ENCODE measurements around the gene MEIS2. TPM values are rescaled to one million over a fixed set of nuclear protein-coding genes. Genes with fewer than 3 reads are reported as not detected.
A peak's percentile ranks its signal among the peaks of the same experiment; 100 is the strongest.

The MEIS2 gene
- total RNA-seq (10 to 100 TPM; 40.1 to 63.8 TPM), polyA plus RNA-seq (ENCODE audit: insufficient read length in 2 of 2) (100 to 1,000 TPM in 1 of 2 donors, 10 to 100 TPM in 1; 80.1 to 119 TPM)
- long read RNA-seq, donor 1, full-length matches to known transcripts = 5 of 10 reads
- long read RNA-seq, donor 1, partial matches to known transcripts = 0 of 10 reads
- long read RNA-seq, donor 1, other reads (novel, unspliced or antisense) = 5 of 10 reads
- long read RNA-seq, donor 2, full-length matches to known transcripts = 3 of 3 reads
- long read RNA-seq, donor 2, partial matches to known transcripts = 0 of 3 reads
- long read RNA-seq, donor 2, other reads (novel, unspliced or antisense) = 0 of 3 reads
- long read RNA-seq, donor 3, partial matches to known transcripts = 0 of 6 reads
- long read RNA-seq, donor 3, other reads (novel, unspliced or antisense) = 0 of 6 reads
- long read RNA-seq, donor 4, partial matches to known transcripts = 0 of 7 reads
- long read RNA-seq, donor 4, other reads (novel, unspliced or antisense) = 5 of 7 reads

GRCh38 chr15:37100109-37100965 is at the start of gene MEIS2:
Gene MEIS2 (minus strand): TSS chr15:37100549. CDS start chr15:37099466, 1,083 bp downstream.
- peak in 4 of 6 donors; percentile 80 to 98 (median 91) for DNase-seq (ENCODE audit: low read depth in 4 of 6, low spot score in 6 of 6)
- 0% methylated on average over 28 of the region's 67 CpGs for WGBS (ENCODE audit: insufficient coverage)
- Histone ChIP-seq H3K27ac (ENCODE audit: low read depth, low read length) (peak within 1 kb of the TSS; percentile 98), H3K27me3 (ENCODE audit: control insufficient read depth, insufficient read depth, low read length) (peaks cover 89% of the 10 kb centered on the region), H3K4me3 (ENCODE audit: low read depth, low read length) (peak within 1 kb of the TSS; percentile 93), H3K36me3 (ENCODE audit: control insufficient read depth, insufficient read depth, low read length) (peaks cover 3% of the 10 kb centered on the region), H3K4me1 (ENCODE audit: control insufficient read depth, insufficient read depth, low read length) (peaks cover 49% of the 10 kb centered on the region), H3K9me3 (ENCODE audit: control insufficient read depth, insufficient read depth, low read length) (no peaks in the 10 kb centered on the region)

- no peak overlapping the region for H3K4me3 ChIP-seq (ENCODE audit: low read depth, low read length)
- DNase-seq (ENCODE audit: low read depth in 4 of 6, low spot score in 6 of 6) = no peak
These were observed 48.8 kb upstream of the MEIS2 start for GRCh38 chr15:37149146-37149545.

GRCh38 chr15:37148714-37149113 is 48.4 kb upstream of the MEIS2 start:
- WGBS (ENCODE audit: insufficient coverage) = no CpG with 5 or more reads among the region's 3 CpGs
- DNase-seq (ENCODE audit: low read depth in 4 of 6, low spot score in 6 of 6) = peak in 1 of 6 donors; percentile 22

More at GRCh38 chr15:37149146-37149545, 48.8 kb upstream of the MEIS2 start:
- no peak overlapping the region for H3K27ac ChIP-seq (ENCODE audit: low read depth, low read length)
- no peaks in the 10 kb centered on the region for H3K27me3 ChIP-seq (ENCODE audit: control insufficient read depth, insufficient read depth, low read length)
- no peaks in the 10 kb centered on the region for H3K9me3 ChIP-seq (ENCODE audit: control insufficient read depth, insufficient read depth, low read length)
- H3K36me3 ChIP-seq (ENCODE audit: control insufficient read depth, insufficient read depth, low read length) = no peaks in the 10 kb centered on the region
- H3K4me1 ChIP-seq (ENCODE audit: control insufficient read depth, insufficient read depth, low read length) = no peaks in the 10 kb centered on the region

GRCh38 chr15:37143351-37143750 is 43.0 kb upstream of the MEIS2 start:
- DNase-seq (ENCODE audit: low read depth in 4 of 6, low spot score in 6 of 6) = no peak
- Histone ChIP-seq H3K36me3 (ENCODE audit: control insufficient read depth, insufficient read depth, low read length) (no peaks in the 10 kb centered on the region), H3K9me3 (ENCODE audit: control insufficient read depth, insufficient read depth, low read length) (no peaks in the 10 kb centered on the region), H3K4me3 (ENCODE audit: low read depth, low read length) (no peak overlapping the region), H3K27ac (ENCODE audit: low read depth, low read length) (no peak overlapping the region), H3K4me1 (ENCODE audit: control insufficient read depth, insufficient read depth, low read length) (no peaks in the 10 kb centered on the region), H3K27me3 (ENCODE audit: control insufficient read depth, insufficient read depth, low read length) (no peaks in the 10 kb centered on the region)

More at GRCh38 chr15:37148714-37149113, 48.4 kb upstream of the MEIS2 start:
- Histone ChIP-seq H3K27me3 (ENCODE audit: control insufficient read depth, insufficient read depth, low read length) (no peaks in the 10 kb centered on the region), H3K4me3 (ENCODE audit: low read depth, low read length) (no peak overlapping the region), H3K27ac (ENCODE audit: low read depth, low read length) (no peak overlapping the region), H3K4me1 (ENCODE audit: control insufficient read depth, insufficient read depth, low read length) (no peaks in the 10 kb centered on the region), H3K9me3 (ENCODE audit: control insufficient read depth, insufficient read depth, low read length) (no peaks in the 10 kb centered on the region), H3K36me3 (ENCODE audit: control insufficient read depth, insufficient read depth, low read length) (no peaks in the 10 kb centered on the region)

- H3K27ac ChIP-seq (ENCODE audit: low read depth, low read length) = no peak overlapping the region
- DNase-seq (ENCODE audit: low read depth in 4 of 6, low spot score in 6 of 6) = no peak
- H3K9me3 ChIP-seq (ENCODE audit: control insufficient read depth, insufficient read depth, low read length) = no peaks in the 10 kb centered on the region
- H3K4me3 ChIP-seq (ENCODE audit: low read depth, low read length) = no peak overlapping the region
- H3K36me3 ChIP-seq (ENCODE audit: control insufficient read depth, insufficient read depth, low read length) = no peaks in the 10 kb centered on the region
- H3K4me1 ChIP-seq (ENCODE audit: control insufficient read depth, insufficient read depth, low read length) = no peaks in the 10 kb centered on the region
- no peaks in the 10 kb centered on the region for H3K27me3 ChIP-seq (ENCODE audit: control insufficient read depth, insufficient read depth, low read length)
These were observed 42.0 kb upstream of the MEIS2 start for GRCh38 chr15:37142371-37142770.

GRCh38 chr15:37140531-37141058 is 40.2 kb upstream of the MEIS2 start:
- Histone ChIP-seq H3K27ac (ENCODE audit: low read depth, low read length) (no peak overlapping the region), H3K9me3 (ENCODE audit: control insufficient read depth, insufficient read depth, low read length) (no peaks in the 10 kb centered on the region), H3K36me3 (ENCODE audit: control insufficient read depth, insufficient read depth, low read length) (no peaks in the 10 kb centered on the region), H3K4me1 (ENCODE audit: control insufficient read depth, insufficient read depth, low read length) (no peaks in the 10 kb centered on the region), H3K27me3 (ENCODE audit: control insufficient read depth, insufficient read depth, low read length) (no peaks in the 10 kb centered on the region), H3K4me3 (ENCODE audit: low read depth, low read length) (no peak overlapping the region)
- DNase-seq (ENCODE audit: low read depth in 4 of 6, low spot score in 6 of 6) = no peak
- WGBS (ENCODE audit: insufficient coverage) = no CpG with 5 or more reads among the region's 3 CpGs

GRCh38 chr15:37138591-37139215 is 38.4 kb upstream of the MEIS2 start:
- Histone ChIP-seq H3K4me3 (ENCODE audit: low read depth, low read length) (no peak overlapping the region), H3K27ac (ENCODE audit: low read depth, low read length) (no peak overlapping the region), H3K36me3 (ENCODE audit: control insufficient read depth, insufficient read depth, low read length) (no peaks in the 10 kb centered on the region), H3K9me3 (ENCODE audit: control insufficient read depth, insufficient read depth, low read length) (no peaks in the 10 kb centered on the region), H3K4me1 (ENCODE audit: control insufficient read depth, insufficient read depth, low read length) (no peaks in the 10 kb centered on the region), H3K27me3 (ENCODE audit: control insufficient read depth, insufficient read depth, low read length) (no peaks in the 10 kb centered on the region)
- DNase-seq (ENCODE audit: low read depth in 4 of 6, low spot score in 6 of 6) = no peak
- 81% methylated on average over 3 of the region's 5 CpGs for WGBS (ENCODE audit: insufficient coverage)

GRCh38 chr15:37137221-37137620 is 36.9 kb upstream of the MEIS2 start:
- WGBS (ENCODE audit: insufficient coverage) = no CpG with 5 or more reads among the region's 2 CpGs
- Histone ChIP-seq H3K27ac (ENCODE audit: low read depth, low read length) (no peak overlapping the region), H3K36me3 (ENCODE audit: control insufficient read depth, insufficient read depth, low read length) (no peaks in the 10 kb centered on the region)

GRCh38 chr15:37136666-37137065 is 36.3 kb upstream of the MEIS2 start:
- no peaks in the 10 kb centered on the region for H3K27me3 ChIP-seq (ENCODE audit: control insufficient read depth, insufficient read depth, low read length)
- no peaks in the 10 kb centered on the region for H3K36me3 ChIP-seq (ENCODE audit: control insufficient read depth, insufficient read depth, low read length)
- no peak overlapping the region for H3K4me3 ChIP-seq (ENCODE audit: low read depth, low read length)
- H3K27ac ChIP-seq (ENCODE audit: low read depth, low read length) = no peak overlapping the region
- no peak for DNase-seq (ENCODE audit: low read depth in 4 of 6, low spot score in 6 of 6)
- no peaks in the 10 kb centered on the region for H3K4me1 ChIP-seq (ENCODE audit: control insufficient read depth, insufficient read depth, low read length)
- H3K9me3 ChIP-seq (ENCODE audit: control insufficient read depth, insufficient read depth, low read length) = no peaks in the 10 kb centered on the region
- no CpG with 5 or more reads among the region's 2 CpGs for WGBS (ENCODE audit: insufficient coverage)

More at GRCh38 chr15:37137221-37137620, 36.9 kb upstream of the MEIS2 start:
- Histone ChIP-seq H3K4me1 (ENCODE audit: control insufficient read depth, insufficient read depth, low read length) (no peaks in the 10 kb centered on the region), H3K4me3 (ENCODE audit: low read depth, low read length) (no peak overlapping the region), H3K9me3 (ENCODE audit: control insufficient read depth, insufficient read depth, low read length) (no peaks in the 10 kb centered on the region), H3K27me3 (ENCODE audit: control insufficient read depth, insufficient read depth, low read length) (no peaks in the 10 kb centered on the region)
- no peak for DNase-seq (ENCODE audit: low read depth in 4 of 6, low spot score in 6 of 6)
